HepG2 (cell line): Measurements from ENCODE around the gene FRMD3. TPM values are rescaled to one million over a fixed set of nuclear protein-coding genes. Genes with fewer than 3 reads are reported as not detected.
A peak's percentile ranks its signal among the peaks of the same experiment; 100 is the strongest.

Experiments used
- ATAC-seq: fragments of 200-7000 bp; cut with Tn5 transposase; 3 replicates; pipeline ENCODE4 v1.9.1; 2020; ENCODE audit warnings: mild to moderate bottlenecking, moderate library complexity
- BruUV-seq: library from RNA; stranded (reverse); fragments of 400-500 nt; replicated peaks from 2 replicates; lab custom pipeline; 2021; lab: Mats Ljungman, UMichigan
- CTCF ChIA-PET: fragments of 300-600 bp; formaldehyde crosslinking; extraction: SDS; loops from one replicate; lab custom pipeline; 2021; ENCODE audit warnings: low total read pairs, inconsistent platforms, low intra/inter-chr PET ratio; lab: Yijun Ruan, JAX
- POLR2A ChIA-PET: fragments of 350-600 bp; sonication (Branson Sonifier 250); formaldehyde crosslinking; loops from one replicate; lab custom pipeline; 2020; ENCODE audit warnings: antibody characterized with exemption, inconsistent platforms; lab: Yijun Ruan, JAX
- DNase-seq: peaks from one replicate; pipeline ENCODE4 v3.0.0-alpha.2; 2015; ENCODE audit warnings: low spot score
- FAIRE-seq: peaks from 3 replicates; lab custom pipeline; 2011; peaks lifted over from hg19 to GRCh38; lab: Jason Lieb, UNC
- H2AFZ ChIP-seq: one replicate; pipeline ENCODE4 v1.6.1; 2011; ENCODE audit warnings: low read length, inconsistent platforms
- H3K27ac ChIP-seq: fragments of 300-600 bp; 3 replicates; pipeline ENCODE4 v1.8.0; 2011; ENCODE audit warnings: mixed run types, mild to moderate bottlenecking, mixed read lengths, low read length, inconsistent platforms; ENCODE audit not compliant: insufficient read depth; ENCODE audit errors: extremely low read length
- H3K27me3 ChIP-seq, 2 experiments: fragments of 200-600 bp in 1 of 2; 2 replicates in 1 of 2; 3 replicates in 1 of 2; pipeline versions ENCODE4 v1.6.0 to v1.8.0; 2011; ENCODE audit warnings: low read length in 2 of 2, mild to moderate bottlenecking in 2 of 2, moderate library complexity in 2 of 2, inconsistent platforms in 1 of 2; ENCODE audit not compliant: insufficient read depth in 2 of 2, control insufficient read depth in 1 of 2
- H3K36me3 ChIP-seq, 2 experiments: fragments of 200-600 bp in 1 of 2; replicated peaks in 1 of 2; 2 replicates in 1 of 2; 3 replicates in 1 of 2; pipeline versions ENCODE4 v1.5.1 to v1.8.0; 2011; ENCODE audit warnings: low read length in 2 of 2, inconsistent platforms in 1 of 2; ENCODE audit not compliant: insufficient read depth in 2 of 2, control insufficient read depth in 1 of 2
- H3K4me1 ChIP-seq: 2 replicates; pipeline ENCODE4 v1.5.1; 2012; ENCODE audit warnings: low read length, inconsistent platforms; ENCODE audit not compliant: insufficient read depth
- H3K4me2 ChIP-seq: 2 replicates; pipeline ENCODE4 v1.6.0; 2011; ENCODE audit warnings: low read depth, low read length, inconsistent platforms
- H3K4me3 ChIP-seq, 3 experiments: fragments of 200-600 bp in 1 of 3; sonication (generic), shearing (Covaris generic) in 1 of 3; replicated peaks in 1 of 3; 2 replicates each; pipeline ENCODE4 v1.5.1; 2011 to 2016; ENCODE audit warnings: low read length in 3 of 3, inconsistent platforms in 2 of 3, low read depth in 2 of 3, mild to moderate bottlenecking in 2 of 3, control low read depth in 1 of 3, mixed read lengths in 1 of 3; ENCODE audit not compliant: insufficient read depth in 1 of 3
- H3K79me2 ChIP-seq: one replicate; pipeline ENCODE4 v1.6.1; 2011; ENCODE audit warnings: low read length, inconsistent platforms; ENCODE audit not compliant: insufficient read depth
- H3K9ac ChIP-seq: 2 replicates; pipeline ENCODE4 v1.6.0; 2011; ENCODE audit warnings: mild to moderate bottlenecking, low read depth, low read length, inconsistent platforms; ENCODE audit not compliant: insufficient read depth
- H3K9me3 ChIP-seq: 2 replicates; pipeline ENCODE4 v1.5.1; 2012; ENCODE audit warnings: mild to moderate bottlenecking, low read length
- H4K20me1 ChIP-seq: 2 replicates; pipeline ENCODE4 v1.6.0; 2011; ENCODE audit warnings: inconsistent platforms, mild to moderate bottlenecking, low read length, moderate library complexity; ENCODE audit not compliant: insufficient read depth
- HDAC2 ChIP-seq: sonication (generic); formaldehyde crosslinking; IDR thresholded peaks from 2 replicates; pipeline ENCODE4 v1.4.0; 2020; ENCODE audit warnings: missing genetic modification reagents
- ISL2 ChIP-seq: sonication (generic); formaldehyde crosslinking; IDR thresholded peaks from 2 replicates; pipeline ENCODE4 v1.5.0; 2020; ENCODE audit warnings: missing genetic modification reagents
- KDM1A ChIP-seq: IDR thresholded peaks from 2 replicates; pipeline ENCODE4 v1.6.1; 2016; ENCODE audit warnings: missing compliant biosample characterization
- KDM5B ChIP-seq: sonication (generic); formaldehyde crosslinking; IDR thresholded peaks from 2 replicates; pipeline ENCODE4 v1.4.0; 2020; ENCODE audit warnings: missing genetic modification reagents, mild to moderate bottlenecking, borderline replicate concordance
- NFIC ChIP-seq: IDR thresholded peaks from 2 replicates; pipeline ENCODE4 v1.6.1; 2012; ENCODE audit warnings: mild to moderate bottlenecking, low read length, inconsistent platforms
- SNAI1 ChIP-seq: sonication (generic); formaldehyde crosslinking; IDR thresholded peaks from 2 replicates; pipeline ENCODE4 v1.5.0; 2020; ENCODE audit warnings: mild to moderate bottlenecking, missing genetic modification reagents, borderline replicate concordance
- SRY ChIP-seq: sonication (generic); formaldehyde crosslinking; IDR thresholded peaks from 2 replicates; pipeline ENCODE4 v1.8.0; 2022; ENCODE audit warnings: mild to moderate bottlenecking, missing genetic modification reagents
- ZBTB26 ChIP-seq: IDR thresholded peaks from 2 replicates; pipeline ENCODE4 v1.6.1; 2016; ENCODE audit warnings: missing compliant biosample characterization, missing genetic modification reagents, borderline replicate concordance
- ZNF556 ChIP-seq: sonication (generic); formaldehyde crosslinking; IDR thresholded peaks from 2 replicates; pipeline ENCODE4 v1.4.0; 2020; ENCODE audit warnings: mild to moderate bottlenecking, missing genetic modification reagents, borderline replicate concordance
- ZNF646 ChIP-seq: sonication (generic); formaldehyde crosslinking; IDR thresholded peaks from 2 replicates; pipeline ENCODE4 v1.9.0; 2021; ENCODE audit warnings: mild to moderate bottlenecking, missing genetic modification reagents
- ZNF761 ChIP-seq: sonication (generic); formaldehyde crosslinking; conservative IDR thresholded peaks from 2 replicates; pipeline ENCODE4 v1.4.0; 2020; ENCODE audit warnings: mild to moderate bottlenecking, missing genetic modification reagents
- ZSCAN9 ChIP-seq: IDR thresholded peaks from 2 replicates; pipeline ENCODE4 v1.6.1; 2016; ENCODE audit warnings: borderline replicate concordance
- WGBS: methylation state at CpG from one replicate; pipeline ENCODE4 v1.1.6; 2017; ENCODE audit warnings: low lambda C conversion rate; 5-methylcytosine and 5-hydroxymethylcytosine counted together
- in situ Hi-C: cut with HindIII; loops from 2 replicates; pipeline ENCODE4 v1.10.0; 2017; ENCODE audit warnings: low pct_unique_long_range_greater_than_20kb; ENCODE audit not compliant: extremely low pct_ligation_motif_present
- intact Hi-C: fragments of 100-400 bp; cut with micrococcal nuclease; formaldehyde crosslinking; loops from one replicate; pipeline ENCODE4 v1.10.0; 2022; ENCODE audit not compliant: unreplicated experiment
- polyA plus RNA-seq, 8 experiments: library from polyadenylated mRNA; depleted of rRNA in 3 of 8; stranded (reverse) in 7 of 8; unstranded in 1 of 8; fragments of >200 nt; fragmentation: Illumina TruSeq in 4 of 8; extraction: Trizol in 4 of 8; gene quantifications; 2 replicates each; pipeline versions ENCODE4 v1.2.1 to v1.2.3, GENCODE V29; 2011 to 2016; ENCODE audit warnings: low read depth in 4 of 8, missing spikeins in 1 of 8, mixed read lengths in 1 of 8; ENCODE audit not compliant: insufficient read depth in 1 of 8
- total RNA-seq, 5 experiments: library from RNA; depleted of rRNA; stranded (reverse); fragments of >200 nt; fragmentation: Illumina TruSeq; extraction: Trizol; gene quantifications; 2 replicates each; pipeline ENCODE4 v1.2.3, GENCODE V29; 2016; ENCODE audit warnings: low read depth in 1 of 5

The FRMD3 gene
- total and polyA plus RNA-seq, 2 of the 13 experiments (the other 11 are each of a cell fraction or from before 2014, with no cell fraction given), result 3.2 to 7.7 TPM

GRCh38 chr9:83387401-83388185, 150.6 kb downstream of the FRMD3 start:
- H3K4me1 ChIP-seq, result peaks cover 61% of the 10 kb centered on the region
- H3K27me3 ChIP-seq, result no peaks in the 10 kb centered on the region
- H3K27ac ChIP-seq, result peak overlapping the region; percentile 76
- ChIA-PET CTCF (no interaction called here), POLR2A (interaction anchor here (1.6 to 1.7 kb wide), 2 partner anchors 10 to 36 kb away, joined by 3 to 7 read pairs; no protein-coding TSS in a partner anchor)
- ATAC-seq, result peak; percentile 94
- 6% methylated on average over 7 of the region's 7 CpGs for WGBS
- DNase-seq, result peak; percentile 79
- no TSS peak for BruUV-seq
- no peaks in the 10 kb centered on the region for H3K36me3 ChIP-seq
- peak overlapping the region; percentile 70 for H3K4me2 ChIP-seq
- intact Hi-C loops, result loop anchor here (2.0 to 5.0 kb wide), 2 partner anchors 37 to 150 kb away; partner anchors contain the start of gene FRMD3
- H4K20me1 ChIP-seq, result no peaks in the 10 kb centered on the region
- FAIRE-seq, result peak; percentile 67
- H3K9me3 ChIP-seq, result peaks cover 13% of the 10 kb centered on the region
- in situ Hi-C loops, result loop anchor here (10.0 kb wide), 1 partner anchor 63 kb away; no protein-coding TSS in a partner anchor
- H2AFZ ChIP-seq, result no peak overlapping the region
- peak overlapping the region in 1 of 3 experiments; percentile 53; a peak in 2 of 6 replicates for H3K4me3 ChIP-seq
- no peaks in the 10 kb centered on the region for H3K79me2 ChIP-seq
- H3K9ac ChIP-seq, result peak overlapping the region; percentile 48
- TF ChIP-seq ZNF556 (CRISPR knock-in tag) (peak; percentile 83), KDM1A (peak; percentile 63), ZBTB26 (CRISPR knock-in tag) (no peak), SNAI1 (CRISPR knock-in tag) (no peak), ZNF646 (CRISPR knock-in tag) (no peak), ZSCAN9 (CRISPR knock-in tag) (0 out of 2 replicates have a peak, but pooled peaks have one; percentile 18), SRY (no peak), HDAC2 (CRISPR knock-in tag) (peak; percentile 25), ZNF761 (CRISPR knock-in tag) (no peak), NFIC (peak; percentile 73), KDM5B (CRISPR knock-in tag) (no peak), ISL2 (CRISPR knock-in tag) (peak; percentile 83)
